GM12872 (cell line): ENCODE data around the gene SPP2.

ENCODE experiments used
- CTCF ChIP-seq: IDR thresholded peaks from 3 replicates; pipeline ENCODE4 v1.5.1; 2011; ENCODE audit warnings: low read depth, mild to moderate bottlenecking, low read length, moderate library complexity; ENCODE audit not compliant: insufficient read depth

SPP2 gene

GRCh38 chr2:234015861-234016260 is 34.6 kb upstream of the SPP2 start:
- no peak for TF ChIP-seq CTCF

- TF ChIP-seq CTCF: no peak
Observed at GRCh38 chr2:234019896-234020295, 30.6 kb upstream of the SPP2 start.

GRCh38 chr2:234020332-234020731 is 30.2 kb upstream of the SPP2 start:
- no peak for TF ChIP-seq CTCF

- no peak for TF ChIP-seq CTCF
Observed at GRCh38 chr2:234022424-234022823, 28.1 kb upstream of the SPP2 start.

GRCh38 chr2:234024304-234024703 is 26.2 kb upstream of the SPP2 start:
- TF ChIP-seq CTCF: no peak

- TF ChIP-seq CTCF: no peak
Observed at GRCh38 chr2:234025466-234025865, 25.0 kb upstream of the SPP2 start.

GRCh38 chr2:234025891-234026401 is 24.6 kb upstream of the SPP2 start:
- TF ChIP-seq CTCF: no peak

GRCh38 chr2:234026693-234027254 is 23.7 kb upstream of the SPP2 start:
- no peak for TF ChIP-seq CTCF
